ENCODE measurements around the gene VASP. TPM values are rescaled to one million over a fixed set of nuclear protein-coding genes. Genes with fewer than 3 reads are reported as not detected.

Gene VASP
- total and polyA plus RNA-seq, 2 of the 13 experiments (the other 11 are each of a cell fraction or from before 2014, with no cell fraction given): 41.8 to 67.1 TPM

- TF ChIP-seq ZNF503 (CRISPR knock-in tag; IDR thresholded peaks at IDR 0.05) (peak; percentile 58; the same call in 1 of the 2 replicates), TARDBP (CRISPR knock-in tag; IDR thresholded peaks at IDR 0.05) (peak; percentile 79), SNRNP70 (IDR thresholded peaks at IDR 0.05; ENCODE audit: low read depth, low read length) (no peak), GPBP1L1 (CRISPR knock-in tag; IDR thresholded peaks at IDR 0.05) (no peak), MIER3 (CRISPR knock-in tag; IDR thresholded peaks at IDR 0.05; ENCODE audit: borderline replicate concordance) (peak; percentile 40; the same call in 1 of the 2 replicates), SRF (IDR thresholded peaks at IDR 0.05; ENCODE audit: low read depth, low read length) (0 out of 2 replicates have a peak, but pooled peaks have one; percentile 9), MEIS2 (CRISPR knock-in tag; IDR thresholded peaks at IDR 0.05) (0 out of 2 replicates have a peak, but pooled peaks have one; percentile 25), PREB (CRISPR knock-in tag; IDR thresholded peaks at IDR 0.05) (no peak), KAT8 (CRISPR knock-in tag; IDR thresholded peaks at IDR 0.05) (peak; percentile 73), ZBTB1 (CRISPR knock-in tag; IDR thresholded peaks at IDR 0.05; ENCODE audit: borderline replicate concordance) (no peak), MXD4 (CRISPR knock-in tag; IDR thresholded peaks at IDR 0.05) (no peak; the same call in 1 of the 2 replicates), SMARCE1 (IDR thresholded peaks at IDR 0.05; ENCODE audit: borderline replicate concordance) (no peak), SP4 (CRISPR knock-in tag; IDR thresholded peaks at IDR 0.05) (no peak; the same call in 1 of the 2 replicates), ARHGAP35 (CRISPR knock-in tag; IDR thresholded peaks at IDR 0.05; ENCODE audit: borderline replicate concordance) (no peak), ZUFSP (CRISPR knock-in tag; IDR thresholded peaks at IDR 0.05; ENCODE audit: borderline replicate concordance) (no peak), NFAT5 (CRISPR knock-in tag; IDR thresholded peaks at IDR 0.05) (no peak), ZNF878 (CRISPR knock-in tag; IDR thresholded peaks at IDR 0.05) (no peak; the same call in 1 of the 2 replicates)
Measured at GRCh38 chr19:45478454-45479238, 28.6 kb upstream of the VASP start (continued).
